ENCODE measurements around the gene RRBP1.
"Not testable (repeated sequence)": the region's sequence is repeated elsewhere in the genome, so short reads cannot be mapped to it uniquely, and the experiment has no call there.

Gene RRBP1

DNA sequence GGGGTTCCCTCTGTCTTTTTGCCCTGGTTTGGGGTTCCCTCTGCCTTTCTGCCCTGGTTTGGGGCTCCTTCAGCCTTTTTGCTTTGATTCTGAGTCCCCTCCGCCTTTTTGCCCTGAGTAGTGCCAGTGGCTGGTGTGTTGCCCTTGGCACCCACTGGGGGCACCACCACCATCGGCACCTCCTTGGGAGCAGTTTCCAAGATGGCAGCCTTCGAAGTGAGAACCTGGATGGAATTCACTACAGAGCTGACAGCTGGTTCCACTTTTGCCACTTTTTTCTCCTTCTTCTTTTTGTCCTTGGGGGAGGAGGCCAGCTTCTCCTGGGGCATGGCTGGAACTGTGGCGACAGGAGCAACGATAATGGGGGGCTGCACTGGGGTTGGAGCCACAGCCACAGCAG lies 22.2 kb downstream of the RRBP1 start:
- DNase-seq, result no peak

DNA sequence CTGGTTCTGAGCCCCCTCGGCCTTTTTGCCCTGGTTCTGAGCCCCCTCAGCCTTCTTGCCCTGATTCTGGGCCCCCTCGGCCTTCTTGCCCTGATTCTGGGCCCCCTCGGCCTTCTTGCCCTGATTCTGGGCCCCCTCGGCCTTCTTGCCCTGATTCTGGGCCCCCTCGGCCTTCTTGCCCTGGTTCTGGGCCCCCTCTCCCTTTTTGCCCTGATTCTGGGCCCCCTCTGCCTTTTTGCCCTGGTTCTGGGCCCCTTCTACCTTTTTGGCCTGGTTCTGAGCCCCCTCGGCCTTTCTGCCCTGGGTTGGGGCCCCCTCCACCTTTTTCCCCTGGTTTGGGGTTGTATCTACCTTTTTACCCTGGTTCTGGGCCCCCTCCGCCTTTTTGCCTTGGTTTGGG lies 22.7 kb downstream of the RRBP1 start:
- not testable (repeated sequence) for DNase-seq

GRCh38 chr20:17658648-17658993 lies 23.4 kb downstream of the RRBP1 start:
- DNase-seq, result no peak

DNA sequence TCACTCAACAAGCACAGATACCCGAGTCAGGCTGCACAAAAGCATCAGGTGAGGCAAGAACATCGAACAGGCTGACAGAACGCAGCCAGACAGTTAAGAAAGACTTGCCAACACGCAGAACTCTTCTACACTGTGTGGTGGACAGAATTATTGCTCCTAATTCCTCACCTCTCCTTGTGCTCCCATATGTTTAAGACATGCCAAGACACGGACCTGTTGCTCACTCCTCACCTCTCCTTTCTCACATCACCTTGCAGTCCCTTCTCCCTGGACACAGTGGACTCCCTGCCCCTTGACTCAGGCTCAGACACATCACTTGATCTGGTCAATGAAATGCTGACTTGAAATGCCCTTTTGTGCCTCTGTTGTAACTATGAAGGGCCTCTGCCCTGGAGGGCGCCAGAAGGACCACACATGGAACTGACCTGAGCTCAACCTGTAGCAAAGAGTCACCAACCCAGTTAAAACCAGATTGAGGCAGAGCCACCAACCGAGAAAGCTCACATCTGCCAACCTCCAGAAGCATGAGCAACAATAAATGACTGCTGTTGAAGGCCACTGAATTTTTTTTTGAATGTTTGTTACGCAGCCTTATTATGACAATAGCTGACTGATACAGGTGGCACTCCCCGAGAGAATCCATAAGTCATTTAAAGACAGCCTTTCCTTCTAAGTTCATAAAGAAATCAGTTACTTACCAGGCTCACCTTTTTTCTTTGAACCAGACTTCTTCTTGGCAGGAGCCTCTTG lies 24.0 kb downstream of the RRBP1 start:
- DNase-seq, result no peak

- no peak for DNase-seq
Measured at GRCh38 chr20:17657079-17657825, 24.8 kb downstream of the RRBP1 start.

- no peak for DNase-seq
Measured at GRCh38 chr20:17655865-17656479, 26.1 kb downstream of the RRBP1 start.

- no peak for DNase-seq
Measured at GRCh38 chr20:17655286-17655651, 26.8 kb downstream of the RRBP1 start.

GRCh38 chr20:17654649-17655285 lies 27.3 kb downstream of the RRBP1 start:
- DNase-seq, result no peak

DNA sequence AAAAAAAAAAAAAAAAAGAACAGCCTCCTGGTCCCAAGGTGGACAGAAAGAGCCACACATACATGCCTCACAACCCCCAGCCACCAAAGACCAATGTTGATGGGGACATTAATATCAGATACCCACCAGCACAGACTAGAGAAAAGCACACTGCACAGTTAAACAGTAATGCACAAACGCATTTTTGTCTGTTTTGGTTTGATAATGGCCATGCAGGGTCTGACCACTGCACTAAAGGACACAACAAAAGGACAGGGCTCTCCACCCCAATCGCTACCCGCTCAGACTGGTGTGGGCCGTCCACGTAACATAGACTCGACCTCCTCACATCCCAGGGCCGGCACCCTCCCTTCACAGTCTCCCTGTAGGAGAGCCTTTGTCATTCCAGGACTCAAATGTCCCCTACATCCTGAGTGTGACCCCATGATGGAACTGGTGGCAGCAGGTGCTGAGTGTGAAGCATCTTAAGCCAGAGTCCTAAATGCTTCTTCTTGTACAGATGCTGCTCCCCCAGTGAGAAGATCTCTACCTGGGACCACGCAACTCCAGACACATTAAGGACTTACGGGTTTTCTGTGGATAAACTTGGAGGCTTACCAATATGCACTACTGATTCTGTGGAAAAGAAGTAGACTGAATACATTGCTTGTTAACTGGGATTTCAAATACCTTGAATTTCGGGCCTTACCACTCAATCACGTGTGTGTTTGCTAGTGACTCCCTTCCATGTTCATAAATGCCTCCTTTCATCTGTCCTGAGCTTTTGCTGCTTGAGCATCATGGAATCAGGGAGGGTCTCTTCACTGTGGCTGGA lies 28.0 kb downstream of the RRBP1 start:
- no peak for DNase-seq

- DNase-seq, result no peak
Measured at GRCh38 chr20:17652411-17652810, 29.6 kb downstream of the RRBP1 start.

- no peak for DNase-seq
Measured at GRCh38 chr20:17651760-17652388, 30.2 kb downstream of the RRBP1 start.

- no peak for DNase-seq
Measured at GRCh38 chr20:17651129-17651759, 30.8 kb downstream of the RRBP1 start.

- no peak for DNase-seq
Measured at GRCh38 chr20:17650301-17651128, 31.5 kb downstream of the RRBP1 start.

DNA sequence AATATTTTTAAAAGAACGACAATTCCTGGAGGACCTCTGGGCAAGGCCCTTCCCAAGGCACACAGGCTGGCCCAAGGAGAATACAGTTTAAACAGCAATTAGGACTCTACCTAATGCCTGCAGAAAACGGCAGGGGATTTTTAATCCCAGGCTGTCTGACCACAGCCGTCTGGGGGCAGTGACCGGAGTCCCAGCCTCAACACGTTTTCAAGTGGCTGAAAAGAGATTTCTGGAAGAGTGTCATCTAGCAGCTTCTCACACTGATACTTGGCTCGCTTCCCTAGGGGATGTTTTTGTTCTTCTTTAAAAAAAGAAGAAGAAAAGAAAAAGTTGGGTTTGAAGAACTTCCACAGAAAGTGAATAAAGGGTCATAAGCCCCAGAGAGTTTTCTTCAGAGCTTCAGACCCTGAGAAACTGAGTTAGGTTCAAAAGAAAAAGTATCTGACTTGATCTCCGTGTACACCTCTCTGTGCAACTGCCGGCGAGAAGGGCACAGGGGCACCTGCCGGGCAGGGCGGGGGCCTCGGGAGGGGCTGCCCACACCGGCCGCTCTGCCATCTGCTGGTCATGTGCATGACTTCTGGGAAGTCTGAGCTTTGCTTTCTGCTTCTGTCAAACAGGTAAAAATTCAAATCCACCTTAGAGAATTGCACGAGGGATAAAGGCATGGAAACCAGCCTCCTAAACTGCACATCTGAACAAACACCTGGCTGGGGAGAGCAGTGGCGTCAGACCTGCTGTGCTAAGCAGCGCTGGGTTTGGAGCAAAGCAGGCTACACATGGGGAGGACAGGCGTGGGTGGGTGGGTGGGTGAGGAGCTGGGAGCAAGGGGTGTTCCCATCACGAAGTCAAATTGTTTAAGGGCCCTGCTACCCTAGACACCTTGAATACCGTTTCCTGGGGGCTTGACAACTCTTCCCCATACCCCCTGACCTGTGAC lies 33.0 kb downstream of the RRBP1 start:
- DNase-seq, result no peak

GRCh38 chr20:17648315-17648646 lies 33.8 kb downstream of the RRBP1 start:
- DNase-seq, result no peak

DNA sequence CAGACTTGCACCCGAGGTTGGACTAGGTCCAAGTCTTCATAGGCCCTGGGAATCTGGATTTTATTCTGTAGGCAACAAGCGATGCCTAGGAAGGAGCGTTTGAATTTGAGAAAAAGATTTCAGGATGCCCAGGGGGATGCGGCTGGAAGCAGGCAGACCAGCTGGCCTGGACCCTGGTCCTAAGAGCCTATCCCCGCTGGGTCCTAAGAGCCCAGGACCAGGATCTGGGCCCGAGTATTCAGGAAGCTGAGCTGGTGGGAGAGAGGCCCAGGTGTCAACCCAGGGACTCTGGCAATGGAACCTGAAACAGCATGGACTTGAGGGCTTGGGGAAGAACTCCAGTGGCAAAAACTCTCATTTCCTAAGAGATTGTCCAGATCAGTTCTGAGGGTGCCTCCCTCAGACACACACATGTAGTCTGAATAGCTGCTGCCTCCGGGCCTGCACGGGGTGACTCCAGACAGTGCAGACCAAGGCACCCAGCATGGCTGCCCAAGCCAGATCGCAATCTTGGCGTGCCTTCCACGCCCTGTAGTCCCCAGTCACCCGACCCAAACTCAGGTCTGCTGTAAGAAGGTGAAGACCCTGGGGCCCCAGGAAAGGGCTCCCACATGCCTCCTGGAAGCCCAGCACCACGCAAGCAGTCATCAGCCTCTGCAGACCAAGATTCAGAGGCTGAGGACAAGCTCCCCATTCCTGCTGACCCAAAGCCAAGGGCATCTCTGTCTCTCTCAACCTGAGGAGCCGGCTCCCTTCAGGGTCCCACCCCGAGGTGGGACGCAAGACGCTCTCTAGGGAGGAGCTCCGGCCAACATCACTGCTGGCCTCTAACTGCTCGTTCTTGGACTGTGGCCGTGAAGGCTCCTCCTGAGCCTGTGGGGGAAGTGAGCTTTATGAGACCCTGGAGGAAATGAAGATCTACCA lies 34.4 kb downstream of the RRBP1 start:
- DNase-seq, result no peak

DNA sequence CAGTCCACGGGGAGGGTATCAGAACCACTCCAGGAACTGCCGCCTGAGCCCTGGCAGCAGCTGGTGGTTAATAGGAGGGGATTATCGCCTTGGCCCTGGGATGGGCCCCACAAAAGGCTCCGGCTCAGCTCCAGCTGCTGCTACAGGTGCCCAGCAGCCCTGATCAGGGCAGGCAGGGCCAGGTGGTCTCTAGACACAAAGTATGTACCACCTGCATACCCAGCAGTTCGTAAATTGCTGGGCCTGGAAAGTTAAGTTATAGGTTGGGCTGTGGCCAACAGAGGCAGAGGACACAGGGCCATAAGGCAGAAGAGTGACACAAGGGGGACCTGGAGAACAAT lies 35.1 kb downstream of the RRBP1 start:
- DNase-seq, result no peak

GRCh38 chr20:17646209-17646960 lies 35.7 kb downstream of the RRBP1 start:
- DNase-seq, result no peak

Measured in activated gamma-delta T cell (primary cell).